ENCODE measurements around the gene OR51S1. TPM values are rescaled to one million over a fixed set of nuclear protein-coding genes. Genes with fewer than 3 reads are reported as not detected.

OR51S1 gene
- not detected in 2 replicates for total RNA-seq

DNA sequence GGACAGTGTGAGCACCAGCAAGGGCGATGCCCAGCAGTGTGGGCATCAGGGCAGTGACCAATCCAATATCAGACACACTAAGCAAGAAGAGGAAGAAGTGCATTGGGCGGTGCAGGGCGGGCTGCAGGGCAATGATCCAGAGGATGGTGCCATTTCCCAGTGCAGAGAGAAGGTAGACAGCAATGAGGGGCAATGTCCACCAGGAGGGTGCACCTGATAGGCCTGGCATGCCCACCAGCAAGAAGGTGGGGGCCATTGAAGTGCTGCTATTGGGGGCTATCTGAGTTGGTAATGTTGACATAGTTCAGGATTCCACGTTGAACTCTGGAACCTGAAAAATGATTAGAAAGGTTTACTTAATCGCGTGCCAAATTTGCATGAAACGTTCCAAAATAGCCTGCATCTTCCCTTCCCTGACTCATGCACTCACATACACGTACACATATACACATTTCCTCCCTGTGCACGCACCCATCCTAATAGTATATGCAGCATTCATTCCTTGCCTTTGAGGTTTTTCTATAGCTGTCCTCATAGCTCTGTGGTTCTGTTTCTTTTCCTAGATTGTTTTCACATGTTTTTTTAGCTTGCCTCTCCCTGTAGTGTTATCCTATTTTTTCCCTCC lies at the start of gene OR51S1:
Gene OR51S1 (minus strand): TSS at position 301 of the 625 bp plus-strand sequence. CDS start 0 bp downstream, at position 301.

DNA sequence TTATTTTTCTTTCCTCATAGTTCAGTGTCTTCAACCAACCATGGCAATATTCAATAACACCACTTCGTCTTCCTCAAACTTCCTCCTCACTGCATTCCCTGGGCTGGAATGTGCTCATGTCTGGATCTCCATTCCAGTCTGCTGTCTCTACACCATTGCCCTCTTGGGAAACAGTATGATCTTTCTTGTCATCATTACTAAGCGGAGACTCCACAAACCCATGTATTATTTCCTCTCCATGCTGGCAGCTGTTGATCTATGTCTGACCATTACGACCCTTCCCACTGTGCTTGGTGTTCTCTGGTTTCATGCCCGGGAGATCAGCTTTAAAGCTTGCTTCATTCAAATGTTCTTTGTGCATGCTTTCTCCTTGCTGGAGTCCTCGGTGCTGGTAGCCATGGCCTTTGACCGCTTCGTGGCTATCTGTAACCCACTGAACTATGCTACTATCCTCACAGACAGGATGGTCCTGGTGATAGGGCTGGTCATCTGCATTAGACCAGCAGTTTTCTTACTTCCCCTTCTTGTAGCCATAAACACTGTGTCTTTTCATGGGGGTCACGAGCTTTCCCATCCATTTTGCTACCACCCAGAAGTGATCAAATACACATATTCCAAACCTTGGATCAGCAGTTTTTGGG lies 33.0 kb upstream of the OR51S1 start, which contains the start of gene OR51T1:
Gene OR51T1 (plus strand): TSS at position 41 of the 641 bp plus-strand sequence. CDS start 0 bp downstream, at position 41.

DNA sequence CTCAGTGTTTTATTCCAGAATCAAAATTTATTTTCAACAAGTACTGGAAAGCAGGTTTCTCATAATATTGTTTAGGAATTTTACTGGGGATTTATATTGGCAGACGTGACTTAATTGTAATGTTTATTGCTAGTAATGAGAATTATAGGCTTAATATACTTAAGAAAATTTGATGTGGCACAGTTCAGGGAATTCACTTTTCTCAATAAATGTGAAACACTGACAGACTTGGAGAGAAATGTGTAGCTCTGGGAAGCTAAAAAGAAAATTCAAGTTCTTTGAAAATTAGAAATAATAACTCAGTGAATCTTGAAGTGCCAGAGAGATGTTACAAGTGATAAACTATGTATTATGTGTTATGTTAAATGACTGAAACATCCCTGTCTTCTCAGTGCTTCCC lies 28.0 kb downstream of the OR51S1 start, which contains the start of gene OR51F2:
Gene OR51F2 (plus strand): TSS at position 301 of the 400 bp plus-strand sequence. CDS start 101 bp downstream, outside the sequence.

GRCh38 chr11:4804280-4804679 lies 44.7 kb downstream of the OR51S1 start, which contains the start of gene OR52R1:
OR52R1 (minus strand) TSS chr11:4804380; CDS start chr11:4804380, 0 bp downstream.

Other genes starting within 250 kb of the OR51S1 start
- 7.6 and 11.4 TPM in 2 replicates for gene TRIM68, start 241.0 kb downstream of the OR51S1 start, total RNA-seq
- not detected in 2 replicates for gene OR51D1, start 211.7 kb downstream of the OR51S1 start, total RNA-seq
- not detected in 2 replicates for gene OR51E1, start 205.2 kb downstream of the OR51S1 start, total RNA-seq
- gene OR51E2, start 151.4 kb downstream of the OR51S1 start, total RNA-seq, result not detected in 2 replicates
- not detected in 2 replicates for gene MMP26, start 144.4 kb downstream of the OR51S1 start, total RNA-seq
- gene OR51F1, start 79.3 kb downstream of the OR51S1 start, total RNA-seq, result not detected in 2 replicates
- gene OR52R1, start 44.8 kb downstream of the OR51S1 start, total RNA-seq, result not detected in 2 replicates
- not detected in 2 replicates for gene OR51F2, start 27.9 kb downstream of the OR51S1 start, total RNA-seq
- not detected in 2 replicates for gene OR51T1, start 32.7 kb upstream of the OR51S1 start, total RNA-seq
- not detected in 2 replicates for gene OR51A7, start 54.6 kb upstream of the OR51S1 start, total RNA-seq
- gene OR51G2, start 70.1 kb upstream of the OR51S1 start, total RNA-seq, result not detected in 2 replicates
- not detected in 2 replicates for gene OR51G1, start 75.1 kb upstream of the OR51S1 start, total RNA-seq
- not detected in 2 replicates for gene OR51A4, start 98.4 kb upstream of the OR51S1 start, total RNA-seq
- gene OR51A2, start 106.5 kb upstream of the OR51S1 start, total RNA-seq, result not detected in 2 replicates
- not detected in 2 replicates for gene OR51L1, start 145.6 kb upstream of the OR51S1 start, total RNA-seq
- gene OR52J3, start 197.3 kb upstream of the OR51S1 start, total RNA-seq, result not detected in 2 replicates
- not detected in 2 replicates for gene OR52E2, start 210.4 kb upstream of the OR51S1 start, total RNA-seq
- gene OR52E1, start 220.4 kb upstream of the OR51S1 start, total RNA-seq, result not detected in 2 replicates

Data from dermis lymphatic vessel endothelial cell (primary cell).